ENCODE results near the gene SARM1. TPM values are rescaled to one million over a fixed set of nuclear protein-coding genes. Genes with fewer than 3 reads are reported as not detected.

The SARM1 gene
- polyA plus RNA-seq, 1 of the 3 experiments (the other 2 are of a cell fraction): 17.4 TPM

DNA sequence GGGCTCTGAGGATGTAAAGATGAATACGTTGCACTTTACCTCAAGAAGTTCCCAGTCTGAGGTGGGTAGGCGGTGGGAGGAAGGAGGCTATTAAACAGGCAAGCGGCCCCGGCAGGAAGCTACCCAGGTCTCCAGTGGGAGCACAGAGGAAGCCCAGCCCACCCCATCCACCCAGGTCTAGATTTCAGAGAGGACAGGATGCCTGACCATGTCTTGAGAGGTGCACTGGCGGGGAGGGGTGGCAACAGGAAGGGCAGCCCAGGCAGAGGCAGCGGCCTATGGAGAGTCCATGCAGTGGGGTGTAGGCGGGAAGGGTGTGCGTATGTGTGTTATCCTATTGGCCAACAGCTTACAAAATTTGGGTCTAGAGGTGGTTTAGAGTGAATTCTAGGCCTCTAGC lies 13.9 kb downstream of the SARM1 start:
- no peak for TF ChIP-seq ELF1 (IDR thresholded peaks at IDR 0.05)
- TF ChIP-seq MEF2A (IDR thresholded peaks at IDR 0.05; ENCODE audit: borderline replicate concordance, low read depth): no peak
- TF ChIP-seq NRF1 (IDR thresholded peaks at IDR 0.05; ENCODE audit: low read depth, low read length): no peak
- no peak for TF ChIP-seq SMC3 (IDR thresholded peaks at IDR 0.05; ENCODE audit: low read depth, low read length)
- TF ChIP-seq RCOR1 (IDR thresholded peaks at IDR 0.05; ENCODE audit: low read length): no peak
- TF ChIP-seq RFX5 (IDR thresholded peaks at IDR 0.05; ENCODE audit: low read length): no peak
- TF ChIP-seq, protein P1, sequence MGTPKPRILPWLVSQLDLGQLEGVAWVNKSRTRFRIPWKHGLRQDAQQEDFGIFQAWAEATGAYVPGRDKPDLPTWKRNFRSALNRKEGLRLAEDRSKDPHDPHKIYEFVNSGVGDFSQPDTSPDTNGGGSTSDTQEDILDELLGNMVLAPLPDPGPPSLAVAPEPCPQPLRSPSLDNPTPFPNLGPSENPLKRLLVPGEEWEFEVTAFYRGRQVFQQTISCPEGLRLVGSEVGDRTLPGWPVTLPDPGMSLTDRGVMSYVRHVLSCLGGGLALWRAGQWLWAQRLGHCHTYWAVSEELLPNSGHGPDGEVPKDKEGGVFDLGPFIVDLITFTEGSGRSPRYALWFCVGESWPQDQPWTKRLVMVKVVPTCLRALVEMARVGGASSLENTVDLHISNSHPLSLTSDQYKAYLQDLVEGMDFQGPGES (IDR thresholded peaks at IDR 0.05; ENCODE audit: low read depth, low read length): no peak
- TF ChIP-seq, protein P2, sequence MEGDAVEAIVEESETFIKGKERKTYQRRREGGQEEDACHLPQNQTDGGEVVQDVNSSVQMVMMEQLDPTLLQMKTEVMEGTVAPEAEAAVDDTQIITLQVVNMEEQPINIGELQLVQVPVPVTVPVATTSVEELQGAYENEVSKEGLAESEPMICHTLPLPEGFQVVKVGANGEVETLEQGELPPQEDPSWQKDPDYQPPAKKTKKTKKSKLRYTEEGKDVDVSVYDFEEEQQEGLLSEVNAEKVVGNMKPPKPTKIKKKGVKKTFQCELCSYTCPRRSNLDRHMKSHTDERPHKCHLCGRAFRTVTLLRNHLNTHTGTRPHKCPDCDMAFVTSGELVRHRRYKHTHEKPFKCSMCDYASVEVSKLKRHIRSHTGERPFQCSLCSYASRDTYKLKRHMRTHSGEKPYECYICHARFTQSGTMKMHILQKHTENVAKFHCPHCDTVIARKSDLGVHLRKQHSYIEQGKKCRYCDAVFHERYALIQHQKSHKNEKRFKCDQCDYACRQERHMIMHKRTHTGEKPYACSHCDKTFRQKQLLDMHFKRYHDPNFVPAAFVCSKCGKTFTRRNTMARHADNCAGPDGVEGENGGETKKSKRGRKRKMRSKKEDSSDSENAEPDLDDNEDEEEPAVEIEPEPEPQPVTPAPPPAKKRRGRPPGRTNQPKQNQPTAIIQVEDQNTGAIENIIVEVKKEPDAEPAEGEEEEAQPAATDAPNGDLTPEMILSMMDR (IDR thresholded peaks at IDR 0.05): no peak
- no peak for TF ChIP-seq TEAD4 (IDR thresholded peaks at IDR 0.05; ENCODE audit: borderline replicate concordance, insufficient read depth)
- TF ChIP-seq RXRA (IDR thresholded peaks at IDR 0.05; ENCODE audit: borderline replicate concordance, low read depth): no peak
- no peak for TF ChIP-seq FOSL2 (IDR thresholded peaks at IDR 0.05; ENCODE audit: borderline replicate concordance, low read depth)
- TF ChIP-seq, protein P3, sequence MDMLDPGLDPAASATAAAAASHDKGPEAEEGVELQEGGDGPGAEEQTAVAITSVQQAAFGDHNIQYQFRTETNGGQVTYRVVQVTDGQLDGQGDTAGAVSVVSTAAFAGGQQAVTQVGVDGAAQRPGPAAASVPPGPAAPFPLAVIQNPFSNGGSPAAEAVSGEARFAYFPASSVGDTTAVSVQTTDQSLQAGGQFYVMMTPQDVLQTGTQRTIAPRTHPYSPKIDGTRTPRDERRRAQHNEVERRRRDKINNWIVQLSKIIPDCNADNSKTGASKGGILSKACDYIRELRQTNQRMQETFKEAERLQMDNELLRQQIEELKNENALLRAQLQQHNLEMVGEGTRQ (IDR thresholded peaks at IDR 0.05; ENCODE audit: borderline replicate concordance, low read depth, low read length): no peak
- Histone ChIP-seq H3K79me2 (ENCODE audit: insufficient read depth) (peaks cover 11% of the 10 kb centered on the region; the same call in 1 of the 2 replicates), H3K9me3 (no peaks in the 10 kb centered on the region), H3K27me3 (ENCODE audit: insufficient read depth) (no peaks in the 10 kb centered on the region), H4K20me1 (ENCODE audit: insufficient read depth) (0 out of 2 replicates have a peak, but pooled peaks cover 2% of the 10 kb centered on the region), H3K9ac (no peak overlapping the region), H3K27ac (ENCODE audit: low read depth in 2 of 2, low read length in 1 of 2) (no peak overlapping the region), H3K4me2 (no peak overlapping the region), H3K4me3 (ENCODE audit: low read depth in 2 of 2, low read length in 1 of 2) (no peak overlapping the region), H2AFZ (ENCODE audit: low read depth) (no peak overlapping the region), H3F3A (replicated peaks; ENCODE audit: insufficient read depth) (no peaks in the 10 kb centered on the region), H3K9me2 (no peaks in the 10 kb centered on the region), H3K4me1 (ENCODE audit: control insufficient read depth in 1 of 2, insufficient read depth in 2 of 2, low read depth in 1 of 2, low read length in 1 of 2) (peaks cover 1 to 9% of the 10 kb centered on the region in 2 experiments; a peak in 2 of 4 replicates), H3K36me3 (replicated peaks in 1 of 2; ENCODE audit: control insufficient read depth in 1 of 2, insufficient read depth in 2 of 2, low read length in 1 of 2) (peaks cover 26 to 28% of the 10 kb centered on the region in 2 experiments)
- 97% methylated on average over 6 of the region's 8 CpGs for WGBS (ENCODE audit: low lambda C conversion rate)
- no peak for DNase-seq
- POLR2A ChIA-PET: no interaction called here
- CTCF ChIA-PET: no interaction called here

DNA sequence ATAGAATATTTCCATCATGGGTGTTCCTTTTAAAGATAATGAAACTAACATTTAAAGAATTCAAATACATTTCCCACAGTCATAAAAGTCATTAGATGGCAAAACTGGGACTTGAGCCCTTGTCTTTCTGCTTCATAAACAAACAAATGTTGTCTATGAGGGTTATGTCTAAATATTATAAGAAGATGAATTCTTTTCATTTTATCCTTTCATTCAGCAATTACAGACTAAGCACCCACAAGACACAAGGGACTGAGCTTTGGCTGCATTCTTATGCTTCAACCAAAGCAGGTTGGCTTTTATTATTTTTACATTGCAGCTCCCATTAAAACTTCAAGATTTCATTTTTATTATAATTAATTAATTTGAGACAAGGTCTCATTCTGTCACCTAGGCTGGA lies 14.9 kb downstream of the SARM1 start:
- Histone ChIP-seq H3K9me3 (no peaks in the 10 kb centered on the region), H3K9me2 (no peaks in the 10 kb centered on the region), H3K9ac (no peak overlapping the region), H3F3A (replicated peaks; ENCODE audit: insufficient read depth) (no peaks in the 10 kb centered on the region), H3K79me2 (ENCODE audit: insufficient read depth) (0 out of 2 replicates have a peak, but pooled peaks cover 7% of the 10 kb centered on the region), H3K4me3 (ENCODE audit: low read depth in 2 of 2, low read length in 1 of 2) (no peak overlapping the region), H3K4me1 (ENCODE audit: control insufficient read depth in 1 of 2, insufficient read depth in 2 of 2, low read depth in 1 of 2, low read length in 1 of 2) (no peaks in the 10 kb centered on the region; a peak in 1 of 4 replicates), H4K20me1 (ENCODE audit: insufficient read depth) (no peaks in the 10 kb centered on the region), H3K27ac (ENCODE audit: low read depth in 2 of 2, low read length in 1 of 2) (no peak overlapping the region), H2AFZ (ENCODE audit: low read depth) (no peak overlapping the region), H3K4me2 (no peak overlapping the region), H3K36me3 (replicated peaks in 1 of 2; ENCODE audit: control insufficient read depth in 1 of 2, insufficient read depth in 2 of 2, low read length in 1 of 2) (peaks cover 31 to 36% of the 10 kb centered on the region in 2 experiments), H3K27me3 (ENCODE audit: insufficient read depth) (no peaks in the 10 kb centered on the region)
- no peak for DNase-seq
- CTCF ChIA-PET: interaction anchor here (1.0 kb wide), 1 partner anchor 108 kb away, joined by 3 read pairs; no protein-coding TSS in a partner anchor
- POLR2A ChIA-PET: interaction anchor here (0.8 kb wide), 1 partner anchor 19 kb away, joined by 3 read pairs; no protein-coding TSS in a partner anchor
- TF ChIP-seq, protein P4, sequence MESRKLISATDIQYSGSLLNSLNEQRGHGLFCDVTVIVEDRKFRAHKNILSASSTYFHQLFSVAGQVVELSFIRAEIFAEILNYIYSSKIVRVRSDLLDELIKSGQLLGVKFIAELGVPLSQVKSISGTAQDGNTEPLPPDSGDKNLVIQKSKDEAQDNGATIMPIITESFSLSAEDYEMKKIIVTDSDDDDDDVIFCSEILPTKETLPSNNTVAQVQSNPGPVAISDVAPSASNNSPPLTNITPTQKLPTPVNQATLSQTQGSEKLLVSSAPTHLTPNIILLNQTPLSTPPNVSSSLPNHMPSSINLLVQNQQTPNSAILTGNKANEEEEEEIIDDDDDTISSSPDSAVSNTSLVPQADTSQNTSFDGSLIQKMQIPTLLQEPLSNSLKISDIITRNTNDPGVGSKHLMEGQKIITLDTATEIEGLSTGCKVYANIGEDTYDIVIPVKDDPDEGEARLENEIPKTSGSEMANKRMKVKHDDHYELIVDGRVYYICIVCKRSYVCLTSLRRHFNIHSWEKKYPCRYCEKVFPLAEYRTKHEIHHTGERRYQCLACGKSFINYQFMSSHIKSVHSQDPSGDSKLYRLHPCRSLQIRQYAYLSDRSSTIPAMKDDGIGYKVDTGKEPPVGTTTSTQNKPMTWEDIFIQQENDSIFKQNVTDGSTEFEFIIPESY (IDR thresholded peaks at IDR 0.05; ENCODE audit: borderline replicate concordance, low read depth): no peak
- TF ChIP-seq NFIC (IDR thresholded peaks at IDR 0.05; ENCODE audit: borderline replicate concordance) (no peak), GABPA (IDR thresholded peaks at IDR 0.05; ENCODE audit: low read depth) (no peak), CHD2 (IDR thresholded peaks at IDR 0.05; ENCODE audit: low read length, partially characterized antibody) (no peak), FOSL2 (IDR thresholded peaks at IDR 0.05; ENCODE audit: borderline replicate concordance, low read depth) (no peak)
- TF ChIP-seq, protein P5, sequence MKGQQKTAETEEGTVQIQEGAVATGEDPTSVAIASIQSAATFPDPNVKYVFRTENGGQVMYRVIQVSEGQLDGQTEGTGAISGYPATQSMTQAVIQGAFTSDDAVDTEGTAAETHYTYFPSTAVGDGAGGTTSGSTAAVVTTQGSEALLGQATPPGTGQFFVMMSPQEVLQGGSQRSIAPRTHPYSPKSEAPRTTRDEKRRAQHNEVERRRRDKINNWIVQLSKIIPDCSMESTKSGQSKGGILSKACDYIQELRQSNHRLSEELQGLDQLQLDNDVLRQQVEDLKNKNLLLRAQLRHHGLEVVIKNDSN (IDR thresholded peaks at IDR 0.05; ENCODE audit: borderline replicate concordance, low read depth): no peak
- TF ChIP-seq, protein P2 (IDR thresholded peaks at IDR 0.05): no peak
